Fibroblast of lung (primary cell): Measurements from ENCODE around the gene TBC1D5. TPM values are rescaled to one million over a fixed set of nuclear protein-coding genes. Genes with fewer than 3 reads are reported as not detected.

ENCODE experiments used
- DNase-seq, 2 donors: peaks; one replicate each; pipeline versions ENCODE4 v3.0.0 to v3.0.0-alpha.2; 2010; ENCODE audit warnings: low read depth in 2 of 2
- H2AFZ ChIP-seq: 2 replicates; pipeline ENCODE4 v1.5.1; 2012; ENCODE audit warnings: low read length, control low read depth, inconsistent platforms
- H3K27ac ChIP-seq: 2 replicates; pipeline ENCODE4 v1.5.1; 2011; ENCODE audit warnings: low read length, control low read depth; ENCODE audit not compliant: insufficient read depth
- H3K27me3 ChIP-seq: 2 replicates; pipeline ENCODE4 v1.5.1; 2011; ENCODE audit warnings: mild to moderate bottlenecking, low read length; ENCODE audit not compliant: control insufficient read depth, insufficient read depth
- H3K36me3 ChIP-seq: 2 replicates; pipeline ENCODE4 v1.5.1; 2011; ENCODE audit warnings: low read length; ENCODE audit not compliant: control insufficient read depth, insufficient read depth
- H3K4me1 ChIP-seq: 2 replicates; pipeline ENCODE4 v1.5.1; 2011; ENCODE audit warnings: low read length; ENCODE audit not compliant: control insufficient read depth, insufficient read depth; ENCODE audit errors: extremely low read depth
- H3K4me2 ChIP-seq: 2 replicates; pipeline ENCODE4 v1.5.1; 2011; ENCODE audit warnings: low read length, control low read depth; ENCODE audit not compliant: insufficient read depth; ENCODE audit errors: extremely low read depth
- H3K4me3 ChIP-seq, 4 experiments: fragments of 200-600 bp in 1 of 4; sonication (generic) in 1 of 4; replicated peaks in 1 of 4; 2 replicates each; pipeline ENCODE4 v1.5.1; 2011 to 2016; ENCODE audit warnings: low read length in 4 of 4, low read depth in 3 of 4, mild to moderate bottlenecking in 3 of 4, control low read depth in 2 of 4, inconsistent platforms in 1 of 4, mixed read lengths in 1 of 4; ENCODE audit not compliant: insufficient read depth in 1 of 4; ENCODE audit errors: control extremely low read depth in 1 of 4
- H3K79me2 ChIP-seq: 2 replicates; pipeline ENCODE4 v1.5.1; 2012; ENCODE audit warnings: mild to moderate bottlenecking, low read length, inconsistent platforms; ENCODE audit not compliant: control insufficient read depth, insufficient read depth
- H3K9ac ChIP-seq: 2 replicates; pipeline ENCODE4 v1.5.1; 2011; ENCODE audit warnings: mild to moderate bottlenecking, low read length, control low read depth; ENCODE audit not compliant: insufficient read depth
- H3K9me3 ChIP-seq: 2 replicates; pipeline ENCODE4 v1.5.1; 2012; ENCODE audit warnings: low read depth, low read length; ENCODE audit not compliant: control insufficient read depth, insufficient read depth
- H4K20me1 ChIP-seq: 2 replicates; pipeline ENCODE4 v1.5.1; 2011; ENCODE audit warnings: low read length; ENCODE audit not compliant: control insufficient read depth, insufficient read depth; ENCODE audit errors: extremely low read depth
- EZH2 ChIP-seq: IDR thresholded peaks from 2 replicates; pipeline ENCODE4 v1.5.1; 2012; ENCODE audit warnings: low read length, control low read depth, mild to moderate bottlenecking; ENCODE audit errors: missing control alignments
- polyA plus RNA-seq, 2 donors: library from polyadenylated mRNA; depleted of rRNA in 1 of 2; stranded (reverse) in 1 of 2; unstranded in 1 of 2; fragments of >200 nt; gene quantifications; 2 replicates each; pipeline ENCODE4 v1.2.1, GENCODE V29; 2011 to 2012; ENCODE audit warnings: missing spikeins in 1 of 2
- total RNA-seq: library from RNA; depleted of rRNA; stranded (reverse); fragments of >200 nt; gene quantifications from 2 replicates; pipeline ENCODE4 v1.2.1, GENCODE V29; 2014
- TF ChIP-seq, protein P1 (sequence below), 2 donors: IDR thresholded peaks in 1 of 2; conservative IDR thresholded peaks in 1 of 2; 1 replicate in 1 of 2; 2 replicates in 1 of 2; pipeline ENCODE4 v1.5.1; 2011 to 2012; ENCODE audit warnings: low read length in 2 of 2, control low read depth in 1 of 2, inconsistent platforms in 1 of 2, low read depth in 1 of 2, mild to moderate bottlenecking in 1 of 2

The TBC1D5 gene
- total and polyA plus RNA-seq, 2 donors (not counting 1 experiment from before 2014, with no cell fraction given), result 43.6 to 129 TPM

DNA sequence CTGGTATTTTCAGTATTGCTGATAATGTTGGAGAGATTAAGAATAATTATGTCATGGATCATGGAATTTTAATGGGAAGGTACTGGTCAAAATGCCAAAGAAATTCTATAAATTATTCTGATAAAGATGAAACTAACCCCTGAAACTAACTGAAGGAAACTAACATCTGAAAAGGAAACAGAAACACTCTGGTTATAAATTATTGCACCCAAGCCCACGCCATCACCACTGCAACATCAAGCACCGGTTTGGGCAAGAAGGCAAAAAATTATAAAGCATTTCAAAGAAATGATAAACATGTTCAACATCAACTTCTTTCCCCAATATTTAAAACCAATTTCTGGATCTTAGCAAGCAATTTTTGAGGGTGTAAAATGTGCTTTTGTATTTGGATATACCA, 372.5 kb downstream of the TBC1D5 start:
- Histone ChIP-seq H3K4me1 (no peaks in the 10 kb centered on the region), H3K36me3 (no peaks in the 10 kb centered on the region), H3K9me3 (no peaks in the 10 kb centered on the region), H3K27ac (no peak overlapping the region), H3K4me3 (no peak overlapping the region), H3K4me2 (no peak overlapping the region), H3K79me2 (no peaks in the 10 kb centered on the region), H3K27me3 (no peaks in the 10 kb centered on the region), H4K20me1 (no peaks in the 10 kb centered on the region), H2AFZ (no peak overlapping the region), H3K9ac (no peak overlapping the region)
- no peak for TF ChIP-seq EZH2
- TF ChIP-seq, protein P1, sequence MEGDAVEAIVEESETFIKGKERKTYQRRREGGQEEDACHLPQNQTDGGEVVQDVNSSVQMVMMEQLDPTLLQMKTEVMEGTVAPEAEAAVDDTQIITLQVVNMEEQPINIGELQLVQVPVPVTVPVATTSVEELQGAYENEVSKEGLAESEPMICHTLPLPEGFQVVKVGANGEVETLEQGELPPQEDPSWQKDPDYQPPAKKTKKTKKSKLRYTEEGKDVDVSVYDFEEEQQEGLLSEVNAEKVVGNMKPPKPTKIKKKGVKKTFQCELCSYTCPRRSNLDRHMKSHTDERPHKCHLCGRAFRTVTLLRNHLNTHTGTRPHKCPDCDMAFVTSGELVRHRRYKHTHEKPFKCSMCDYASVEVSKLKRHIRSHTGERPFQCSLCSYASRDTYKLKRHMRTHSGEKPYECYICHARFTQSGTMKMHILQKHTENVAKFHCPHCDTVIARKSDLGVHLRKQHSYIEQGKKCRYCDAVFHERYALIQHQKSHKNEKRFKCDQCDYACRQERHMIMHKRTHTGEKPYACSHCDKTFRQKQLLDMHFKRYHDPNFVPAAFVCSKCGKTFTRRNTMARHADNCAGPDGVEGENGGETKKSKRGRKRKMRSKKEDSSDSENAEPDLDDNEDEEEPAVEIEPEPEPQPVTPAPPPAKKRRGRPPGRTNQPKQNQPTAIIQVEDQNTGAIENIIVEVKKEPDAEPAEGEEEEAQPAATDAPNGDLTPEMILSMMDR (conservative IDR thresholded peaks at IDR 0.05 in 1 of 2, IDR thresholded peaks at IDR 0.05 in 1 of 2; ENCODE audit: low read depth in 1 of 2, low read length in 2 of 2), result no peak
- DNase-seq, result no peak

DNA sequence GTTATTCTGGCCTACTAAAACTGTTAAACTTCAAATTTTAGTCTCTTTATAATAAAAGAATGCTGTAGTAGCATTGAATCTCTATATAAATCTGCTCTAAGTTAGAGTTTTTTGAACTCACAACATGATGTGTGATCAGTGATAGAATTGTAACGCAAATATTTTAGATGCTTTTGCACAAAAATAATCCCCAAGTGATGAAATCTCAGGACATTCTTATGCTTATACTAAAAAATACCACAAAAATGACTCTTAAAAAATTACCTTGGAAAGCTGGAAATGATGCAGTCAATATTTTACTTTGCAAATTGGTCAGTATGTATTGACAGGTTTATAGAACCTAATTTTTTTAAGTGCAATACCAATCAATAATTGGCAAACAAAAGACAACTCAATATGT, 375.3 kb downstream of the TBC1D5 start:
- H3K27me3 ChIP-seq, result no peaks in the 10 kb centered on the region
- H3K4me2 ChIP-seq, result no peak overlapping the region
- H3K4me1 ChIP-seq, result no peaks in the 10 kb centered on the region
- H3K9me3 ChIP-seq, result no peaks in the 10 kb centered on the region
- no peak overlapping the region for H3K27ac ChIP-seq
- no peaks in the 10 kb centered on the region for H4K20me1 ChIP-seq
- no peak overlapping the region for H2AFZ ChIP-seq
- TF ChIP-seq, protein P1 (conservative IDR thresholded peaks at IDR 0.05 in 1 of 2, IDR thresholded peaks at IDR 0.05 in 1 of 2; ENCODE audit: low read depth in 1 of 2, low read length in 2 of 2), result no peak
- no peak for TF ChIP-seq EZH2
- no peaks in the 10 kb centered on the region for H3K79me2 ChIP-seq
- no peaks in the 10 kb centered on the region for H3K36me3 ChIP-seq
- no peak overlapping the region for H3K9ac ChIP-seq
- DNase-seq, result no peak
- H3K4me3 ChIP-seq, result no peak overlapping the region

- peak in 1 of 2 donors; percentile 21 for DNase-seq
- Histone ChIP-seq H3K9ac (no peak overlapping the region), H3K27me3 (no peaks in the 10 kb centered on the region)
Measured at GRCh38 chr3:17360991-17361390, 381.4 kb downstream of the TBC1D5 start.

More at GRCh38 chr3:17360991-17361390, 381.4 kb downstream of the TBC1D5 start:
- no peaks in the 10 kb centered on the region for H3K9me3 ChIP-seq
- H3K4me3 ChIP-seq, result no peak overlapping the region
- no peak overlapping the region for H3K27ac ChIP-seq
- no peak overlapping the region for H3K4me2 ChIP-seq
- H3K36me3 ChIP-seq, result no peaks in the 10 kb centered on the region
- TF ChIP-seq EZH2, result no peak
- H2AFZ ChIP-seq, result no peak overlapping the region
- H3K79me2 ChIP-seq, result no peaks in the 10 kb centered on the region
- no peaks in the 10 kb centered on the region for H3K4me1 ChIP-seq
- no peaks in the 10 kb centered on the region for H4K20me1 ChIP-seq
